Measurements from ENCODE around the gene GOLPH3L. TPM values are rescaled to one million over a fixed set of nuclear protein-coding genes. Genes with fewer than 3 reads are reported as not detected.
"Not testable (repeated sequence)": the region's sequence is repeated elsewhere in the genome, so short reads cannot be mapped to it uniquely, and the experiment has no call there.

GOLPH3L gene
- total RNA-seq, 4 donors from 2014 or later, result 18.5 to 27.9 (median 21.0) TPM

- peak overlapping the region; percentile 57 to 84 (median 82) for H3K27ac ChIP-seq
- no peak overlapping the region for H3K4me3 ChIP-seq
- H3K9me3 ChIP-seq, result no peaks in the 10 kb centered on the region
- peak; percentile 76 for ATAC-seq
- TF ChIP-seq POLR2AphosphoS5 (IDR thresholded peaks at IDR 0.05), result peak; percentile 80
- peak in 1 of 2 donors; percentile 9 for TF ChIP-seq POLR2A (IDR thresholded peaks at IDR 0.05)
- TF ChIP-seq, protein P1, sequence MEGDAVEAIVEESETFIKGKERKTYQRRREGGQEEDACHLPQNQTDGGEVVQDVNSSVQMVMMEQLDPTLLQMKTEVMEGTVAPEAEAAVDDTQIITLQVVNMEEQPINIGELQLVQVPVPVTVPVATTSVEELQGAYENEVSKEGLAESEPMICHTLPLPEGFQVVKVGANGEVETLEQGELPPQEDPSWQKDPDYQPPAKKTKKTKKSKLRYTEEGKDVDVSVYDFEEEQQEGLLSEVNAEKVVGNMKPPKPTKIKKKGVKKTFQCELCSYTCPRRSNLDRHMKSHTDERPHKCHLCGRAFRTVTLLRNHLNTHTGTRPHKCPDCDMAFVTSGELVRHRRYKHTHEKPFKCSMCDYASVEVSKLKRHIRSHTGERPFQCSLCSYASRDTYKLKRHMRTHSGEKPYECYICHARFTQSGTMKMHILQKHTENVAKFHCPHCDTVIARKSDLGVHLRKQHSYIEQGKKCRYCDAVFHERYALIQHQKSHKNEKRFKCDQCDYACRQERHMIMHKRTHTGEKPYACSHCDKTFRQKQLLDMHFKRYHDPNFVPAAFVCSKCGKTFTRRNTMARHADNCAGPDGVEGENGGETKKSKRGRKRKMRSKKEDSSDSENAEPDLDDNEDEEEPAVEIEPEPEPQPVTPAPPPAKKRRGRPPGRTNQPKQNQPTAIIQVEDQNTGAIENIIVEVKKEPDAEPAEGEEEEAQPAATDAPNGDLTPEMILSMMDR (IDR thresholded peaks at IDR 0.05), result no peak
- TF ChIP-seq EP300 (IDR thresholded peaks at IDR 0.05), result no peak
- 28 to 35% methylated on average over 9 to 12 of the region's 12 CpGs for WGBS, 2 donors (ENCODE audit: low coverage in 1 of 2)
- no peaks in the 10 kb centered on the region for H3K27me3 ChIP-seq
- peaks cover 0 to 31% of the 10 kb centered on the region in 2 donors for H3K36me3 ChIP-seq
- H3K4me1 ChIP-seq, result peaks cover 0 to 66% (median 31%) of the 10 kb centered on the region in 3 donors
These were observed 83.7 kb downstream of the GOLPH3L start for GRCh38 chr1:150613061-150613920.

DNA sequence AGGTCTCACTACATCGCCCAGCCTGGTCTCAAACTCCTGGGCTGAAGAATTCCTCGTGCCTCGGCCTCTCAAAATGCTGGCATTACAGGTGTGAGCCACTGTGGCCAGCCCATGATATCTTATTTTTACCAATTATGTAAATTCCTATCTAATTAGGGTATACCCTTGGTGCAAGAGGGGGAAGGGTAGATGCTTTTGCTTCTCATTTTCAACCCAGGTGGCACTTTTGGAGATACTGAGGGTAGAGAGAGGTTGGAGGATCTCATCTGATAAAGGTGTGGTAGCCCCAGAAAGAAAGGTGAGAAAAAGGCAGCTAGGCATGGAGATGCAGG is 85.0 kb downstream of the GOLPH3L start:
- no peaks in the 10 kb centered on the region for H3K9me3 ChIP-seq
- H3K27ac ChIP-seq, result peak overlapping the region; percentile 66 to 84 (median 82)
- no peak overlapping the region for H3K4me3 ChIP-seq
- 94 to 100% methylated on average over 3 of the region's 3 CpGs for WGBS, 2 donors (ENCODE audit: low coverage in 1 of 2)
- ATAC-seq, result no peak
- H3K4me1 ChIP-seq, result peaks cover 0 to 66% (median 31%) of the 10 kb centered on the region in 3 donors
- peaks cover 0 to 21% of the 10 kb centered on the region in 2 donors for H3K36me3 ChIP-seq
- TF ChIP-seq POLR2A (IDR thresholded peaks at IDR 0.05), result no peak
- no peak for TF ChIP-seq EP300 (IDR thresholded peaks at IDR 0.05)
- H3K27me3 ChIP-seq, result no peaks in the 10 kb centered on the region

DNA sequence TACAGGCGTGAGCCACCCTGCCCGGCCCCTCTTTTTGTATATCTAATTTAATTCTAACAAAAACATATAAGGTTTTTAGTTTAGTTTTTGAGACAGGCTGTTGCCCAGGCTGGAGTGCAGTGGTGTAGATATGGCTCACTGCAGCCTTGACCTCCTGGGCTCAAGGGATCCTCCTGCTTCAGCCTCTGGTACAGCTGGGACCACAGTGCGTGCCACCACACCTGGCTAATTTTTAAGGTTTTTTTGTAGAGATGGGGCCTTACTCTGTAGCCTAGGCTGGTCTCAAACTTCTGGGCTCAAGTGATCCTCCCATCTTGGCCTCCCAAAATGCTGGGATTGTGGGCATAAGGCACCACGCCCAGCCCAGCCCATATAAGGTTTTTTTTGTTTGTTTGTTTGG is 86.4 kb downstream of the GOLPH3L start:
- WGBS, 2 donors (ENCODE audit: low coverage in 1 of 2), result 80 to 100% methylated on average over 1 to 4 of the region's 4 CpGs
- H3K36me3 ChIP-seq, result peaks cover 0 to 11% of the 10 kb centered on the region in 2 donors
- H3K4me1 ChIP-seq, result peaks cover 0 to 66% (median 31%) of the 10 kb centered on the region in 3 donors
- no peaks in the 10 kb centered on the region for H3K27me3 ChIP-seq
- no peaks in the 10 kb centered on the region for H3K9me3 ChIP-seq
- no peak overlapping the region for H3K4me3 ChIP-seq
- no peak for ATAC-seq
- peak overlapping the region in 3 of 4 donors; percentile 80 to 84 (median 83) for H3K27ac ChIP-seq
- no peak for TF ChIP-seq POLR2AphosphoS5 (IDR thresholded peaks at IDR 0.05)
- TF ChIP-seq, protein P1 (IDR thresholded peaks at IDR 0.05), result no peak
- no peak for TF ChIP-seq POLR2A (IDR thresholded peaks at IDR 0.05)
- no peak for TF ChIP-seq EP300 (IDR thresholded peaks at IDR 0.05)

GRCh38 chr1:150609732-150610131 is 87.2 kb downstream of the GOLPH3L start:
- Histone ChIP-seq H3K36me3 (peaks cover 0 to 11% of the 10 kb centered on the region in 2 donors), H3K4me1 (peaks cover 0 to 65% (median 31%) of the 10 kb centered on the region in 3 donors), H3K27me3 (no peaks in the 10 kb centered on the region), H3K9me3 (no peaks in the 10 kb centered on the region), H3K4me3 (no peak overlapping the region), H3K27ac (peak overlapping the region; percentile 56 to 84 (median 82))
- ATAC-seq, result no peak
- no peak for TF ChIP-seq POLR2A (IDR thresholded peaks at IDR 0.05)
- 11 to 15% methylated on average over 2 of the region's 2 CpGs for WGBS, 2 donors (ENCODE audit: low coverage in 1 of 2)

- Histone ChIP-seq H3K27me3 (no peaks in the 10 kb centered on the region), H3K9me3 (no peaks in the 10 kb centered on the region), H3K36me3 (no peaks in the 10 kb centered on the region), H3K4me3 (no peak overlapping the region), H3K4me1 (peaks cover 0 to 40% (median 20%) of the 10 kb centered on the region in 3 donors), H3K27ac (no peak overlapping the region)
- TF ChIP-seq EP300 (IDR thresholded peaks at IDR 0.05), result no peak
- no peak for TF ChIP-seq POLR2AphosphoS5 (IDR thresholded peaks at IDR 0.05)
- no peak for TF ChIP-seq POLR2A (IDR thresholded peaks at IDR 0.05)
- TF ChIP-seq, protein P1 (IDR thresholded peaks at IDR 0.05), result no peak
- no peak for ATAC-seq
- WGBS, 2 donors (ENCODE audit: low coverage in 1 of 2), result 97 to 100% methylated on average over 2 to 7 of the region's 7 CpGs
These were observed 90.4 kb downstream of the GOLPH3L start for GRCh38 chr1:150606463-150607142.

GRCh38 chr1:150605451-150605731 is 91.6 kb downstream of the GOLPH3L start:
- WGBS, 2 donors (ENCODE audit: low coverage in 1 of 2), result 90 to 100% methylated on average over 1 to 2 of the region's 3 CpGs
- peak overlapping the region in 1 of 4 donors; percentile 79 for H3K27ac ChIP-seq
- not testable (repeated sequence) for H3K4me3 ChIP-seq

More at GRCh38 chr1:150605451-150605731, 91.6 kb downstream of the GOLPH3L start:
- H3K27me3 ChIP-seq, H3K36me3 ChIP-seq, ATAC-seq, H3K9me3 ChIP-seq: not testable (repeated sequence)
- peaks cover 0 to 28% (median 11%) of the 10 kb centered on the region in 3 donors for H3K4me1 ChIP-seq

All from gastroesophageal sphincter (tissue), 4 donors.